ENCODE results near the gene TSEN54.

Gene TSEN54

GRCh38 chr17:75540923-75541503 lies 24.7 kb downstream of the TSEN54 start:
- Histone ChIP-seq H3K27me3 (replicated peaks; ENCODE audit: insufficient read depth, low read length) (no peaks in the 10 kb centered on the region), H3K36me3 (replicated peaks; ENCODE audit: insufficient read depth, low read length) (no peaks in the 10 kb centered on the region), H3F3A (ENCODE audit: insufficient read depth, low read length) (no peaks in the 10 kb centered on the region), H3K79me2 (ENCODE audit: low read length) (no peaks in the 10 kb centered on the region), H3K4me1 (ENCODE audit: low read length) (no peaks in the 10 kb centered on the region), H3K9me2 (replicated peaks; ENCODE audit: insufficient read depth, low read length) (no peaks in the 10 kb centered on the region), H4K20me1 (ENCODE audit: insufficient read depth, low read length) (no peaks in the 10 kb centered on the region), H3K9me3 (replicated peaks; ENCODE audit: insufficient read depth, low read length) (no peaks in the 10 kb centered on the region), H3K4me2 (ENCODE audit: low read depth, low read length) (no peak overlapping the region), H3K9ac (ENCODE audit: low read length) (no peak overlapping the region), H3K27ac (ENCODE audit: low read length) (no peak overlapping the region), H2AFZ (ENCODE audit: low read length) (no peak overlapping the region), H3K4me3 (ENCODE audit: low read length) (no peak overlapping the region)
- no peak for DNase-seq
- no peak for TF ChIP-seq CTCF (IDR thresholded peaks at IDR 0.05; ENCODE audit: low read length)
- no peak for TF ChIP-seq EZH2 (optimal IDR thresholded peaks at IDR 0.05; ENCODE audit: low read depth, low read length)
- no peak for TF ChIP-seq EZH2phosphoT487 (IDR thresholded peaks at IDR 0.05; ENCODE audit: low read length)

- Histone ChIP-seq H2AFZ (ENCODE audit: low read length) (no peak overlapping the region), H3K27me3 (replicated peaks; ENCODE audit: insufficient read depth, low read length) (no peaks in the 10 kb centered on the region), H3K27ac (ENCODE audit: low read length) (no peak overlapping the region), H3K4me3 (ENCODE audit: low read length) (no peak overlapping the region), H3K79me2 (ENCODE audit: low read length) (no peaks in the 10 kb centered on the region), H3K4me1 (ENCODE audit: low read length) (no peaks in the 10 kb centered on the region), H3K4me2 (ENCODE audit: low read depth, low read length) (no peak overlapping the region), H3K36me3 (replicated peaks; ENCODE audit: insufficient read depth, low read length) (no peaks in the 10 kb centered on the region), H4K20me1 (ENCODE audit: insufficient read depth, low read length) (no peaks in the 10 kb centered on the region), H3K9me2 (replicated peaks; ENCODE audit: insufficient read depth, low read length) (no peaks in the 10 kb centered on the region), H3K9me3 (replicated peaks; ENCODE audit: insufficient read depth, low read length) (no peaks in the 10 kb centered on the region), H3F3A (ENCODE audit: insufficient read depth, low read length) (no peaks in the 10 kb centered on the region), H3K9ac (ENCODE audit: low read length) (no peak overlapping the region)
- no peak for DNase-seq
- TF ChIP-seq EZH2 (optimal IDR thresholded peaks at IDR 0.05; ENCODE audit: low read depth, low read length) (no peak), EZH2phosphoT487 (IDR thresholded peaks at IDR 0.05; ENCODE audit: low read length) (no peak), CTCF (IDR thresholded peaks at IDR 0.05; ENCODE audit: low read length) (no peak)
These were observed 25.9 kb downstream of the TSEN54 start for GRCh38 chr17:75542229-75542628.

GRCh38 chr17:75542728-75543336 lies 26.5 kb downstream of the TSEN54 start:
- H3K9me3 ChIP-seq (replicated peaks; ENCODE audit: insufficient read depth, low read length), result no peaks in the 10 kb centered on the region
- no peak overlapping the region for H3K9ac ChIP-seq (ENCODE audit: low read length)

More at GRCh38 chr17:75542728-75543336, 26.5 kb downstream of the TSEN54 start:
- H3K4me2 ChIP-seq (ENCODE audit: low read depth, low read length), result no peak overlapping the region
- no peaks in the 10 kb centered on the region for H3K9me2 ChIP-seq (replicated peaks; ENCODE audit: insufficient read depth, low read length)
- no peaks in the 10 kb centered on the region for H3K27me3 ChIP-seq (replicated peaks; ENCODE audit: insufficient read depth, low read length)
- no peak overlapping the region for H2AFZ ChIP-seq (ENCODE audit: low read length)
- no peak overlapping the region for H3K4me3 ChIP-seq (ENCODE audit: low read length)
- H3F3A ChIP-seq (ENCODE audit: insufficient read depth, low read length), result no peaks in the 10 kb centered on the region
- H3K27ac ChIP-seq (ENCODE audit: low read length), result no peak overlapping the region
- DNase-seq, result no peak
- no peaks in the 10 kb centered on the region for H4K20me1 ChIP-seq (ENCODE audit: insufficient read depth, low read length)
- H3K36me3 ChIP-seq (replicated peaks; ENCODE audit: insufficient read depth, low read length), result no peaks in the 10 kb centered on the region
- no peaks in the 10 kb centered on the region for H3K79me2 ChIP-seq (ENCODE audit: low read length)
- TF ChIP-seq EZH2 (optimal IDR thresholded peaks at IDR 0.05; ENCODE audit: low read depth, low read length) (no peak), CTCF (IDR thresholded peaks at IDR 0.05; ENCODE audit: low read length) (no peak)
- no peaks in the 10 kb centered on the region for H3K4me1 ChIP-seq (ENCODE audit: low read length)

All from MM.1S (cell line).